Suprapubic skin (tissue), 4 donors: ENCODE measurements around the gene ISLR. TPM values are rescaled to one million over a fixed set of nuclear protein-coding genes. Genes with fewer than 3 reads are reported as not detected.

Experiments
- DNase-seq, 2 donors: peaks; one replicate each; pipeline ENCODE4 v3.0.0-alpha.2; 2019; ENCODE audit warnings: low spot score in 2 of 2
- H3K27ac ChIP-seq: fragments of 200-600 bp; sonication (generic); one replicate; pipeline ENCODE4 v1.5.1; 2019
- H3K27me3 ChIP-seq: fragments of 200-600 bp; sonication (generic); one replicate; pipeline ENCODE4 v1.5.1; 2019
- H3K36me3 ChIP-seq: fragments of 200-600 bp; sonication (generic); one replicate; pipeline ENCODE4 v1.5.1; 2019
- H3K4me1 ChIP-seq: fragments of 200-600 bp; sonication (generic); one replicate; pipeline ENCODE4 v1.5.1; 2019
- H3K4me3 ChIP-seq: fragments of 200-600 bp; sonication (generic); one replicate; pipeline ENCODE4 v1.5.1; 2019; ENCODE audit warnings: mild to moderate bottlenecking
- H3K9me3 ChIP-seq: fragments of 200-600 bp; sonication (generic); one replicate; pipeline ENCODE4 v1.5.1; 2019
- EP300 ChIP-seq: sonication (generic); formaldehyde crosslinking; IDR thresholded peaks from one replicate; pipeline ENCODE4 v1.6.1; 2017; ENCODE audit warnings: antibody characterized with exemption
- POLR2A ChIP-seq, 2 donors: fragments of 450-650 bp; IDR thresholded peaks; one replicate each; pipeline ENCODE4 v1.6.1; 2017; ENCODE audit warnings: antibody characterized with exemption in 2 of 2, mild to moderate bottlenecking in 2 of 2, moderate library complexity in 2 of 2
- POLR2AphosphoS5 ChIP-seq, 3 donors: sonication (generic); formaldehyde crosslinking; IDR thresholded peaks; one replicate each; pipeline ENCODE4 v1.6.1; 2017; ENCODE audit warnings: antibody characterized with exemption in 3 of 3
- WGBS: methylation state at CpG from one replicate; pipeline ENCODE4 v1.1.5; 2018; 5-methylcytosine and 5-hydroxymethylcytosine counted together
- total RNA-seq, 4 donors: library from RNA; depleted of rRNA; stranded (reverse); fragments of >200 nt; gene quantifications; one replicate each; pipeline ENCODE4 v1.1.0, GENCODE V29; 2016
- TF ChIP-seq, protein P1 (sequence below), 2 donors: fragments of 200-600 bp in 1 of 2; fragments of 450-650 bp in 1 of 2; sonication (generic) in 1 of 2; IDR thresholded peaks; one replicate each; pipeline ENCODE4 v1.5.1; 2016 to 2019; ENCODE audit warnings: antibody characterized with exemption in 2 of 2, mild to moderate bottlenecking in 1 of 2, moderate library complexity in 1 of 2

ISLR gene
- total RNA-seq, 4 donors from 2014 or later, result 11.5 to 41.1 (median 18.1) TPM

DNA sequence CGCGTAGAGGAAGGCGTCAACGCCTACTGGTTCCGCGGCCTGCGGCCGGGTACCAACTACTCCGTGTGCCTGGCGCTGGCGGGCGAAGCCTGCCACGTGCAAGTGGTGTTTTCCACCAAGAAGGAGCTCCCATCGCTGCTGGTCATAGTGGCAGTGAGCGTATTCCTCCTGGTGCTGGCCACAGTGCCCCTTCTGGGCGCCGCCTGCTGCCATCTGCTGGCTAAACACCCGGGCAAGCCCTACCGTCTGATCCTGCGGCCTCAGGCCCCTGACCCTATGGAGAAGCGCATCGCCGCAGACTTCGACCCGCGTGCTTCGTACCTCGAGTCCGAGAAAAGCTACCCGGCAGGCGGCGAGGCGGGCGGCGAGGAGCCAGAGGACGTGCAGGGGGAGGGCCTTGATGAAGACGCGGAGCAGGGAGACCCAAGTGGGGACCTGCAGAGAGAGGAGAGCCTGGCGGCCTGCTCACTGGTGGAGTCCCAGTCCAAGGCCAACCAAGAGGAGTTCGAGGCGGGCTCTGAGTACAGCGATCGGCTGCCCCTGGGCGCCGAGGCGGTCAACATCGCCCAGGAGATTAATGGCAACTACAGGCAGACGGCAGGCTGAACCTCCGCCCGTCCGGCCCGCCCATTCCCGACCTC is 39.0 kb upstream of the ISLR start:
- TF ChIP-seq, protein P1, sequence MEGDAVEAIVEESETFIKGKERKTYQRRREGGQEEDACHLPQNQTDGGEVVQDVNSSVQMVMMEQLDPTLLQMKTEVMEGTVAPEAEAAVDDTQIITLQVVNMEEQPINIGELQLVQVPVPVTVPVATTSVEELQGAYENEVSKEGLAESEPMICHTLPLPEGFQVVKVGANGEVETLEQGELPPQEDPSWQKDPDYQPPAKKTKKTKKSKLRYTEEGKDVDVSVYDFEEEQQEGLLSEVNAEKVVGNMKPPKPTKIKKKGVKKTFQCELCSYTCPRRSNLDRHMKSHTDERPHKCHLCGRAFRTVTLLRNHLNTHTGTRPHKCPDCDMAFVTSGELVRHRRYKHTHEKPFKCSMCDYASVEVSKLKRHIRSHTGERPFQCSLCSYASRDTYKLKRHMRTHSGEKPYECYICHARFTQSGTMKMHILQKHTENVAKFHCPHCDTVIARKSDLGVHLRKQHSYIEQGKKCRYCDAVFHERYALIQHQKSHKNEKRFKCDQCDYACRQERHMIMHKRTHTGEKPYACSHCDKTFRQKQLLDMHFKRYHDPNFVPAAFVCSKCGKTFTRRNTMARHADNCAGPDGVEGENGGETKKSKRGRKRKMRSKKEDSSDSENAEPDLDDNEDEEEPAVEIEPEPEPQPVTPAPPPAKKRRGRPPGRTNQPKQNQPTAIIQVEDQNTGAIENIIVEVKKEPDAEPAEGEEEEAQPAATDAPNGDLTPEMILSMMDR (IDR thresholded peaks at IDR 0.05), result peak in 1 of 2 donors; percentile 23
- TF ChIP-seq POLR2A (IDR thresholded peaks at IDR 0.05), result no peak
- H3K4me1 ChIP-seq, result peaks cover 40% of the 10 kb centered on the region
- 71% methylated on average over 28 of the region's 53 CpGs for WGBS
- H3K9me3 ChIP-seq, result no peaks in the 10 kb centered on the region
- no peaks in the 10 kb centered on the region for H3K36me3 ChIP-seq
- peaks cover 96% of the 10 kb centered on the region for H3K27me3 ChIP-seq
- no peak overlapping the region for H3K27ac ChIP-seq
- H3K4me3 ChIP-seq, result no peak overlapping the region
- DNase-seq, result peak in 1 of 2 donors; percentile 67

DNA sequence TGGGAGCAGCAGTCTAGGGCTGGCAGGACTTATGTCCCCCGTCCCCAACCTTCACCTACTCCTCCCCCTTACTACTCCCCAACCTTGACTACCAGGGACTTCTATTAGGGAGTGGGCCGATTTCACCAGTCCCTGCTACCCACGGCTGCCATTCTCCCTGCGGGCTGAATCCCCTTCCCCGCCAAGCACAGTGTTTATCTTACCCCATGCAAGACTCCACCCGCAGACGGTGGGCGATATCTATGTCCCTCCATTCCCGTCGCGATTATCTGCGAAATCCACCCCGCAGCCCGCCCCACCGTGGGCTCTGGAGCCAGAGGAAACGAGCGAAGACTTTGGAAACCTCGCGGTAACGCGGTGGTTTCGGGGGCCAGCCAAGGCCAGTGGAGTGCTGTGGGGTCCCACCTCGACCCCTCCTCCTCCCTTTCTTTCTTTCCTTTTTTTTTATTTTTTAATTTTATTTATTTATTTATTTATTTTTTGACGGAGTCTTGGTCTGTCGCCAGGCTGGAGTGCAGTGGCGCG is 38.4 kb upstream of the ISLR start:
- H3K27me3 ChIP-seq, result peaks cover 91% of the 10 kb centered on the region
- H3K4me3 ChIP-seq, result no peak overlapping the region
- no peak for TF ChIP-seq POLR2AphosphoS5 (IDR thresholded peaks at IDR 0.05)
- TF ChIP-seq POLR2A (IDR thresholded peaks at IDR 0.05), result no peak
- TF ChIP-seq, protein P1 (IDR thresholded peaks at IDR 0.05), result no peak
- TF ChIP-seq EP300, result no peak
- peaks cover 34% of the 10 kb centered on the region for H3K4me1 ChIP-seq
- H3K9me3 ChIP-seq, result no peaks in the 10 kb centered on the region
- WGBS, result 36% methylated on average over 27 of the region's 27 CpGs
- H3K27ac ChIP-seq, result no peak overlapping the region
- DNase-seq, result no peak
- H3K36me3 ChIP-seq, result no peaks in the 10 kb centered on the region

DNA sequence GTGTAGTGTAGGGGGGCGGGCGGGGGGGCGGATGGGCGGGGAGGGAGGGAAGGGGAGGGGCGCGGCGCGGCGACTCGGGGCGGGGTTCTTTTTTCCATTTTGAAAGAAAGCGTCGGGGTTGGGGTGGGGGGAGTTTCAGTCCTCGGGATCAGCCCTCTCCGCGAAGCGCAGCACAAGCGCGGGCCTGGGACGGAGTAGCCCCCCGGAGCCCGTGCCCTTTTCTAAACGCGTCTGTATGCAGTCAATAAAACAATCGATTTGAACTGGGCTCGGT is 37.0 kb upstream of the ISLR start:
- Histone ChIP-seq H3K9me3 (no peaks in the 10 kb centered on the region), H3K4me3 (peak overlapping the region; percentile 51), H3K4me1 (peaks cover 26% of the 10 kb centered on the region), H3K27me3 (peaks cover 86% of the 10 kb centered on the region), H3K36me3 (no peaks in the 10 kb centered on the region), H3K27ac (peak overlapping the region; percentile 45)
- 3% methylated on average over 19 of the region's 26 CpGs for WGBS
- DNase-seq, result no peak
- TF ChIP-seq POLR2AphosphoS5 (IDR thresholded peaks at IDR 0.05) (no peak), EP300 (no peak), POLR2A (IDR thresholded peaks at IDR 0.05) (no peak)
- TF ChIP-seq, protein P1 (IDR thresholded peaks at IDR 0.05), result no peak

DNA sequence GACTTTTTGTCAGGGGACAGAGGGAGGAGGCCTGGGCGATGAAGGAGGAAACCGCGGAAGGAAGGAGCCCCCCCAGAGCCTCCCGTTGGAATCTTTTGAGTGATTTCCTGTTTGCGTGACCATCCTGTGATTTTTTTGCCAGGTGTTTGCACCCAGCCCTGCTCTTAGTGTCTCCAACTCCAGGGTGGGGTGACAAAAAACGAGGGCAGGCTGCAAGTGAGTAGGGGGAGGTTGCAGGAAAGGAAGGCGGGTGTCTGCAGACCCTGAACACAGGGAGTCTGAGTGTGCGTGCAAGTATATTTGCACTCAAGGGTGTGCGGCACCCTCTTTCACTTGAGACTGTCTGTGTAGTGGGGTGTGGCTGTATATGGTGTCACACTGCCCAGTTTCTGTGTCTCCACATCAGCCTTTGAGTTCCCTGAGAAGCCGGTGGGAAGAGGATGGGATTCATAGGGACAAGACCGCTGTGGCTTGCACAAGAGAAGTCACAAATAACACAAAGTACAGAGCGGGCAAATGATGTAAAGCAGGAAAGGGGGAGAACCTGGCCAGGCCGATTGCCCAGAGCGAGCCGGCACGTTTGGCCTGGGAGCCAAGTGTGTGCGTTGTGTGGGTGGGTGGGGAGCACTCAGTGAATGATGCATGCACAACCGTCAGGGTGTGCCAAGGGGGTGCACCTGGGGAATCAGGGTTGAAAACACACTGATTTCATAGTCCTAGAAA is 36.5 kb upstream of the ISLR start:
- Histone ChIP-seq H3K4me1 (peaks cover 26% of the 10 kb centered on the region), H3K27me3 (peaks cover 81% of the 10 kb centered on the region), H3K27ac (peak overlapping the region; percentile 45), H3K36me3 (no peaks in the 10 kb centered on the region), H3K4me3 (peak overlapping the region; percentile 51), H3K9me3 (no peaks in the 10 kb centered on the region)
- WGBS, result 8% methylated on average over 18 of the region's 18 CpGs
- DNase-seq, result no peak
- TF ChIP-seq POLR2AphosphoS5 (IDR thresholded peaks at IDR 0.05) (no peak), EP300 (no peak), POLR2A (IDR thresholded peaks at IDR 0.05) (no peak)
- TF ChIP-seq, protein P1 (IDR thresholded peaks at IDR 0.05), result no peak

DNA sequence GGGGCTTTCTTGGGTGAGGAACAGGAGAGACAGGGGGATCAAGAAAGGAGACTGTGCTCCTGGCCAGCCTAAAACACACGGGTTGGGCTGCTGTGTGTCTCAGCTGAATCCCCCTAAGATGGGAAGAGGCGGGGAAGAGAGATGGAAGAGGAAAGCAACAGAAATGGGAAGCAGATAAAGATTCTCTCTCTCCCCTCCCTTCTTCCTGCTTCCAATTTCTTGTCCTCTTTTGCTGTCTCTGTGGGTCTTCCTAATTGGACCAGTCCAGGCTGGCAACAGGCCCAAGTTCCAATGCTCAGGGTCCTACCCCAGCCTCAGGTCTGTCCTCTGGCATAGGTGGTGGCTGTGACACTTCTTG is 36.0 kb upstream of the ISLR start:
- TF ChIP-seq, protein P1 (IDR thresholded peaks at IDR 0.05), result no peak
- 64% methylated on average over 2 of the region's 2 CpGs for WGBS
- Histone ChIP-seq H3K4me3 (no peak overlapping the region), H3K9me3 (no peaks in the 10 kb centered on the region), H3K4me1 (peaks cover 26% of the 10 kb centered on the region), H3K27ac (no peak overlapping the region), H3K36me3 (no peaks in the 10 kb centered on the region), H3K27me3 (peaks cover 75% of the 10 kb centered on the region)
- no peak for DNase-seq
